Prostate gland (tissue), 2 donors: ENCODE results near the gene SPON1. TPM values are rescaled to one million over a fixed set of nuclear protein-coding genes. Genes with fewer than 3 reads are reported as not detected.
"Not testable (repeated sequence)": the region's sequence is repeated elsewhere in the genome, so short reads cannot be mapped to it uniquely, and the experiment has no call there.

Experiments
- DNase-seq: peaks from one replicate; pipeline ENCODE4 v3.0.0-alpha.2; 2019; ENCODE audit warnings: low spot score
- H3K27ac ChIP-seq, 2 donors: fragments of 200-600 bp; sonication (generic); 2 replicates each; pipeline ENCODE4 v1.5.1; 2017 to 2019
- H3K27me3 ChIP-seq: fragments of 200-600 bp; sonication (generic); replicated peaks from 2 replicates; pipeline ENCODE4 v1.5.1; 2019; ENCODE audit not compliant: insufficient read depth
- H3K36me3 ChIP-seq, 2 donors: fragments of 200-600 bp; sonication (generic); 1 replicate in 1 of 2; 2 replicates in 1 of 2; pipeline versions ENCODE4 v1.5.1 to v1.8.1; 2017 to 2019
- H3K4me1 ChIP-seq: fragments of 200-600 bp; sonication (generic); replicated peaks from 2 replicates; pipeline ENCODE4 v1.5.1; 2019
- H3K4me3 ChIP-seq, 2 donors: fragments of 200-600 bp; sonication (generic); 2 replicates each; pipeline ENCODE4 v1.5.1; 2017 to 2019
- H3K9me3 ChIP-seq: fragments of 200-600 bp; sonication (generic); 2 replicates; pipeline ENCODE4 v1.5.1; 2017
- POLR2A ChIP-seq: fragments of 450-650 bp; IDR thresholded peaks from one replicate; pipeline ENCODE4 v1.6.1; 2016; ENCODE audit warnings: antibody characterized with exemption, mild to moderate bottlenecking
- POLR2AphosphoS5 ChIP-seq: sonication (generic); formaldehyde crosslinking; IDR thresholded peaks from one replicate; pipeline ENCODE4 v1.6.1; 2017; ENCODE audit warnings: antibody characterized with exemption
- WGBS: methylation state at CpG from one replicate; pipeline ENCODE4 v1.1.5; 2018; 5-methylcytosine and 5-hydroxymethylcytosine counted together
- intact Hi-C: fragments of 100-400 bp; cut with DNase I; formaldehyde crosslinking; loops from one replicate; pipeline ENCODE4 v1.14.2; 2022
- total RNA-seq, 2 donors: library from RNA; depleted of rRNA; stranded (reverse); fragments of >200 nt; gene quantifications; one replicate each; pipeline ENCODE4 v1.1.0, GENCODE V29; 2016
- TF ChIP-seq, protein P1 (sequence below), 4 experiments: fragments of 200-600 bp in 2 of 4; fragments of 450-650 bp in 2 of 4; sonication (generic) in 2 of 4; IDR thresholded peaks; 1 replicate in 3 of 4; 2 replicates in 1 of 4; pipeline ENCODE4 v1.5.1; 2016 to 2019; ENCODE audit warnings: antibody characterized with exemption in 4 of 4, mild to moderate bottlenecking in 2 of 4, moderate library complexity in 2 of 4

SPON1 gene
- total RNA-seq, 2 donors from 2014 or later: 13.7 to 28.2 TPM

DNA sequence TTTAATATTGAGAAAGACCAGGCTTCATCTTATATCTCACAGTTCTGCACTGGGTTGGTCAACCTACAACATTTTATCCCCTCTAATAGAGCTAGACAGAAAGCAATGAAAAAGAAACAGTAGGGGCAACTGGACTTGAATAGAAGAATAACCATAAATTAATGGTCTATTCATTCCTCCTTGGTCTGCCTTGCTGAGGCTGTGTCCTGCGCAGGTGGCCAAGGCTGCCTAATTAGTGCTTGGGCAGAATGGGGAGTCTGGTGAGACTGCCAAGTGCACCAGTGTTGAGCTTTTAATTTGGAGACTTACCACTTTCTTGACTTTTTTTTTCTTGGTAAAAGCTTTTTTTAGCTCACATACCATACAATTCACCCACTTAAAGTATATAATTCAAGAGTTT is 35.0 kb upstream of the SPON1 start:
- Histone ChIP-seq H3K9me3 (no peaks in the 10 kb centered on the region), H3K27ac (no peak overlapping the region), H3K36me3 (no peaks in the 10 kb centered on the region), H3K4me1 (no peaks in the 10 kb centered on the region), H3K27me3 (no peaks in the 10 kb centered on the region), H3K4me3 (no peak overlapping the region)
- TF ChIP-seq POLR2A (no peak), POLR2AphosphoS5 (no peak)
- TF ChIP-seq, protein P1, sequence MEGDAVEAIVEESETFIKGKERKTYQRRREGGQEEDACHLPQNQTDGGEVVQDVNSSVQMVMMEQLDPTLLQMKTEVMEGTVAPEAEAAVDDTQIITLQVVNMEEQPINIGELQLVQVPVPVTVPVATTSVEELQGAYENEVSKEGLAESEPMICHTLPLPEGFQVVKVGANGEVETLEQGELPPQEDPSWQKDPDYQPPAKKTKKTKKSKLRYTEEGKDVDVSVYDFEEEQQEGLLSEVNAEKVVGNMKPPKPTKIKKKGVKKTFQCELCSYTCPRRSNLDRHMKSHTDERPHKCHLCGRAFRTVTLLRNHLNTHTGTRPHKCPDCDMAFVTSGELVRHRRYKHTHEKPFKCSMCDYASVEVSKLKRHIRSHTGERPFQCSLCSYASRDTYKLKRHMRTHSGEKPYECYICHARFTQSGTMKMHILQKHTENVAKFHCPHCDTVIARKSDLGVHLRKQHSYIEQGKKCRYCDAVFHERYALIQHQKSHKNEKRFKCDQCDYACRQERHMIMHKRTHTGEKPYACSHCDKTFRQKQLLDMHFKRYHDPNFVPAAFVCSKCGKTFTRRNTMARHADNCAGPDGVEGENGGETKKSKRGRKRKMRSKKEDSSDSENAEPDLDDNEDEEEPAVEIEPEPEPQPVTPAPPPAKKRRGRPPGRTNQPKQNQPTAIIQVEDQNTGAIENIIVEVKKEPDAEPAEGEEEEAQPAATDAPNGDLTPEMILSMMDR (IDR thresholded peaks at IDR 0.05): no peak
- intact Hi-C loops: no loop called here
- no peak for DNase-seq
- WGBS: 100% methylated on average over 1 of the region's 1 CpG

DNA sequence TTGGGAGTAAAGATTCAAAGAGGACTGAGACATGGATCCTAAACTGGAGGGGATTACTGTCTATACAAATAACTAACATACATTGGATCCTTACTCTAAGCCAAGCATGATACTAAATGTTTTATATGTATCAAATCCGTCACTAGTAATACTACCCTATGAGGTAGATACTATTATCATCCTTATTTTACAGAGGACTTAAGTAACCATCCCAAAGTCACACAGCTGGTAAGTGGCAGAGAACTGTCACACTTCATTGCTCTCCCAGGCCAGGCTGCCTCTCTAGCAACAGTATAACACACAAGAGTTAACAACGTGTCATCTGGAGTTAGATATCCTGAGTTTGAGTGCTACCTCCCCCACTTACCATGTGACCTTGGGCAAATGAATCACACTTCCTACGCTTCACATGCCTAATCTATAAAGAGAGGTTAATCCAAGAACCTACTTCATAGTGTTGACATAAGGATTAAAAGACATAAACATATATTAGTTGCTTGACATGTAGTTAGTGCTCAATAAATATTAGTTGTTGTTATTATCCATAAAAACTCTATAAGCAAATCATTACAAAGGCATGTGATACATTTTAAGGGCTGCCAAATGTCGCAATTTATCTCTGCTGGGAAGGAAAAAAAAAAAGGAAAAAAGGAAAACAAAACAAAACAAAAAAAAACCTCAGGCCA is 33.8 kb upstream of the SPON1 start:
- H3K4me1 ChIP-seq: no peaks in the 10 kb centered on the region
- no peak overlapping the region for H3K4me3 ChIP-seq
- TF ChIP-seq, protein P1 (IDR thresholded peaks at IDR 0.05): no peak
- TF ChIP-seq POLR2AphosphoS5 (no peak), POLR2A (no peak)
- DNase-seq: no peak
- 57% methylated on average over 4 of the region's 4 CpGs for WGBS
- H3K9me3 ChIP-seq: no peaks in the 10 kb centered on the region
- H3K36me3 ChIP-seq: no peaks in the 10 kb centered on the region
- no peaks in the 10 kb centered on the region for H3K27me3 ChIP-seq
- no peak overlapping the region for H3K27ac ChIP-seq
- intact Hi-C loops: no loop called here

DNA sequence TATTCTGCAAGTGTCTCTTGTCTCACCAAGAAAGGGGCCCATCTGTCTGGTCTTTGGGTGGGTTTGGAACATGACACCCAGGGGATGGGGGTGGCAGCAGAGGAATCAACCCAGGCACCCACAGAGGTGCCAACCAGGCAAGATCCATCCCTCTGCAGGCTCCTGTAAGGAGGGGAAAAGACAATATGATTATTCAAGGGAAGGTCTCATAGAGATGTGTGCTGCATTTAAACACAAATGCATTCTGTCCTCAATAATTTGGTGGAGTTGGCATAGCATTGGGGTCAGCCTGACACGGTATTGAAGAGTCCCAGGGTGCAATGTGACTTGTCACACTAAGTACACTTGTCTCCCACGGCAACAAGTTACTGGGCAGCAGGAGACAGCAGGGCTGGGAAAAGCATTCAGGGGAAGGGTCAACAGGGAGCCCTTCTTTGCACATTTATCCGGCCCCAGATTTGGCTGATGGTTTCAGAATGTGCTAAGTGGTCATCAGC is 33.1 kb upstream of the SPON1 start:
- H3K27ac ChIP-seq: no peak overlapping the region
- TF ChIP-seq, protein P1 (IDR thresholded peaks at IDR 0.05): no peak
- TF ChIP-seq POLR2AphosphoS5 (no peak), POLR2A (no peak)

DNA sequence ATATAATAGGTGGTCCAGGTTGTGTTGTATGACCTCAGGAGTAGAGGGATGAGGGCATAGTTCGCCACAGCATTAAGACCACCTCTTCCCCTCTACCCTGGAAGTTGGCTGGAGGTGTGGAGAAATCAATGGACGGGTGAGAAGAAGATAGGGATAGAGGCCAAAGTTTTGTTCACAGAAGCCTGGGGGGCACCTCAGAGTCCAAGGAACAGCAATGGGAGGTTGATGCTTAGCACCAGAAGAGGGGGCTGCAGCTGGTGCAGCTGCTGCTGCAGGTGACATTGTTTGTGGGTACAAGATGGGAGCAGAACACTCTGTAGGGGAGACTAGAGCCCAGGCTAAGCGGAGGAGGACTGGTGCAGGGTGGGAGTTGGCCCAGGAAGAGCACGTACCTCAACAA is 31.2 kb upstream of the SPON1 start:
- intact Hi-C loops: no loop called here
- TF ChIP-seq POLR2A (no peak), POLR2AphosphoS5 (no peak)
- TF ChIP-seq, protein P1 (IDR thresholded peaks at IDR 0.05): no peak
- no peak for DNase-seq
- Histone ChIP-seq H3K36me3 (no peaks in the 10 kb centered on the region), H3K4me1 (no peaks in the 10 kb centered on the region), H3K27ac (no peak overlapping the region), H3K9me3 (no peaks in the 10 kb centered on the region), H3K4me3 (no peak overlapping the region), H3K27me3 (no peaks in the 10 kb centered on the region)
- WGBS: 95% methylated on average over 4 of the region's 4 CpGs

More for the DNA sequence above, 33.1 kb upstream of the SPON1 start:
- intact Hi-C loops: no loop called here
- Histone ChIP-seq H3K9me3 (no peaks in the 10 kb centered on the region), H3K4me1 (no peaks in the 10 kb centered on the region), H3K4me3 (no peak overlapping the region), H3K36me3 (no peaks in the 10 kb centered on the region), H3K27me3 (no peaks in the 10 kb centered on the region)
- 67% methylated on average over 3 of the region's 3 CpGs for WGBS
- no peak for DNase-seq

DNA sequence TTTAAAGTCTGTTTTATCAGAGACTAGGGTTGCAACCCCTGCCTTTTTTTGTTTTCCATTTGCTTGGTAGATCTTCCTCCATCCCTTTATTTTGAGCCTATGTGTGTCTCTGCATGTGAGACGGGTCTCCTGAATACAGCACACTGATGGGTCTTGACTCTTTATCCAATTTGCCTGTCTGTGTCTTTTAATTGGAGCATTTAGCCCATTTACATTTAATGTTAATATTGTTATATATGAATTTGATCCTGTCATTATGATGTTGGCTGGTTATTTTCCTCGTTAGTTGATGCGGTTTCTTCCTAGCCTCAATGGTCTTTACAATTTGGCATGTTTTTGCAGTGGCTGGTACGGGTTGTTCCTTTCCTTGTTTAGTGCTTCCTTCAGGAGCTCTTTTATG is 25.4 kb upstream of the SPON1 start:
- H3K4me1 ChIP-seq, intact Hi-C loops, H3K36me3 ChIP-seq, DNase-seq, H3K27me3 ChIP-seq, H3K9me3 ChIP-seq, H3K27ac ChIP-seq, H3K4me3 ChIP-seq: not testable (repeated sequence)
- 86% methylated on average over 4 of the region's 4 CpGs for WGBS

DNA sequence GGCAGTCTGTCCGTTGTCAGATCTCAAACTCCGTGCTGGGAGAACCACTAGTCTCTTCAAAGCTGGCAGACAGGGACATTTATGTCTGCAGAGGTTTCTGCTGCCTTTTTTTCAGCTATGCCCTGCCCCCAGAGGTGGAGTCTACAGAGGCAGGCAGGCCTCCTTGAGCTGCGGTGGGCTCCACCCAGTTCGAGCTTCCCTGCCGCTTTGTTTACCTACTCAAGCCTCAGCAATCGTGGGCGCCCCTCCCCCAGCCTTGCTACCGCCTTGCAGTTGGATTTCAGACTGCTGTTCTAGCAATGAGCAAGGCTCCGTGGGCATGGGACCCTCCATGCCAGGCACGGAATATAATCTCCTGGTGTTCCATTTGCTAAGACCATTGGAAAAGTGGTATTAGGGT is 23.7 kb upstream of the SPON1 start:
- DNase-seq, H3K36me3 ChIP-seq, H3K27me3 ChIP-seq, H3K4me3 ChIP-seq, intact Hi-C loops, H3K4me1 ChIP-seq, H3K9me3 ChIP-seq, H3K27ac ChIP-seq: not testable (repeated sequence)
- 79% methylated on average over 10 of the region's 10 CpGs for WGBS
